MV-4-11 (cell line): Measurements from ENCODE around the gene HHIPL2.

ENCODE experiments used
- DNase-seq: peaks from one replicate; lab custom pipeline; 2025; lab: John Stamatoyannopoulos, UW

Gene HHIPL2

GRCh38 chr1:222547944-222548671 lies at the start of gene HHIPL2:
HHIPL2 (minus strand) TSS chr1:222548104; CDS start chr1:222548044, 60 bp downstream.
- DNase-seq, result no peak

- no peak for DNase-seq
Observed at GRCh38 chr1:222596696-222597095, 48.8 kb upstream of the HHIPL2 start.

DNA sequence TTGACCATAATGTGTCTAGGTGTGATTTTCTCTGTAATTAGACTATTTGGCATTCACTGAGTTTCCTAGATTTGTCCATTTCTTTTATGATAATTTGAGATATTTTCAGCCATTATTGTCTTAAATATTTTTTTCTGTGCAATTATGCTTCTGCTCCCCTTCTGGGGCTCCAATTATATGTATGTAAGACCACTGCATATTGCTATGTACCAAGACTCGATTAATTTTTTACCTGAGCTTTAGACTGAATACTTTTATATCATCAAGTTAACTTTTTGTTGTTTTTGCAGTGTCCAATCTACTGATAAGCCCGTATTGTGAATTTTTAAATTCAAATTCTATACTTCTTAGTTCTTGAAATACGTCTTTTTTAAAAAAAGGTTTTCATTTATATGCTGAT lies 46.9 kb upstream of the HHIPL2 start:
- no peak for DNase-seq

DNA sequence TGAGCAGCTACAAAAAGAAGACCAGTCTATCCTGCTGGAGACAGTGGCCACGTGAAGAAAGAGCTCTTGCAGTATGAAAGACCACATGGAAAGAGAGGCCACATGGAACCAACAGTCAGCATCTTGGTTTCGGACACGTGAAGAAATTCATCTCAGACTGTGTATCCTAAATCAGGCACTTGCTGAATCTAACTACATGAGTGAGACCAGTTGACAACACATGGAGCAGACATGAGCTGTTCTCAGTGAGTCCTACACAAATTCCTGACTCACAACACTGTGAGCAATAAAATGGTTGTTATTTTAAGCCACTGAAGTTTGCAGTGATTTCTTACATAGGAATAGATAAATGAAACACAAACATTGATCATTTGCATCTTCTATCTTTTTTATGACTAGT lies 44.3 kb upstream of the HHIPL2 start:
- no peak for DNase-seq

- peak; percentile 79 for DNase-seq
Observed at GRCh38 chr1:222589462-222590302, 41.8 kb upstream of the HHIPL2 start, which contains the start of gene TAF1A. TAF1A (minus strand) TSS chr1:222589933.

GRCh38 chr1:222588135-222588534 lies 40.2 kb upstream of the HHIPL2 start:
- DNase-seq, result no peak

DNA sequence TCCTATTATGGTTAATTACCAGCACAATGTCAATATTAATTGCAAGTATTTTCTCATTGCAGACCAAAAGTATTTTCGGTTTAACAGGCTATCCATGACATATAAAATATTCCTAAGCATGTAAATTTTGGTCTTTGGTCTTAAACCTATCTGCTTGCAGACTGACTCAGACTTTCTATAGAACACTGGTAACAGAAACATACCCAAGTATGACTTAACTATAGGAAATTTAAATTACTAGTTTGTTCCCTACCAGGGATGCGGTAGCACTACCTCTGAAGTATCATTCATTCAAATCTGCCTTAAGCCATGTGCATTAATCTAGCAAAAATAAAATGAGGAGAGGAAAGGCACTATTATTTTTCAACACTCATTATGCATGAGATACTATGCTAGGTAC lies 38.9 kb upstream of the HHIPL2 start:
- no peak for DNase-seq

GRCh38 chr1:222583079-222583478 lies 35.2 kb upstream of the HHIPL2 start:
- peak; percentile 90 for DNase-seq

DNA sequence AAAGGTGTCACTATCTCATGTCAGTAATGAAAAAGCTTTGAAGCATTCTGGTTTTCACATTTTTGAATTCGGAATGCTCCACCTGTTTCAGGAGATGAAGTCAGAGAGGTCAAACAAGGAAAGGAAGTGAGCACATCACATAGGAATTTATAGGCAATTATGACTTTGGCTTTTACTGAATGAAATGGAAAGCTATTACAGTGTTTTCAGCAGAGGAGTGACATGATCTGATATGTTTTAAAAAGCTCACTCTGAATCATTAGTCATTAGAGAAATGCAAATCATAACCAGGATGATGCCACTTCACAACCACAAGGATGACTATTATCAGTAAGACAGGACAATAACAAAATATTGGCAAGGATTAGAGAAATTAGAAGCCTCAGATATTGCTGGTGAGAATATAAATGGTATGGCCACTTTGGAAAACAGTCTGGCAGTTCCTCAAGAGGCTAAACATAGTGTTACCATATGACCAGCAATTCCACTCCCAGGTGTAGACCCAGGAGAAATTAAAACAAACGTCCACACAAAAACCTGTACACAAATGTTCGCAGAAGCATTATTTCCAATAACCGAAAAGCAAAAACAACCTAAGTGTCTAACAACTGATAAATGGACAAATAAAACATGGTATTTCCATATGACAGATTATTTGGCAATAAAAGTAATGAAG lies 34.3 kb upstream of the HHIPL2 start:
- DNase-seq, result no peak

DNA sequence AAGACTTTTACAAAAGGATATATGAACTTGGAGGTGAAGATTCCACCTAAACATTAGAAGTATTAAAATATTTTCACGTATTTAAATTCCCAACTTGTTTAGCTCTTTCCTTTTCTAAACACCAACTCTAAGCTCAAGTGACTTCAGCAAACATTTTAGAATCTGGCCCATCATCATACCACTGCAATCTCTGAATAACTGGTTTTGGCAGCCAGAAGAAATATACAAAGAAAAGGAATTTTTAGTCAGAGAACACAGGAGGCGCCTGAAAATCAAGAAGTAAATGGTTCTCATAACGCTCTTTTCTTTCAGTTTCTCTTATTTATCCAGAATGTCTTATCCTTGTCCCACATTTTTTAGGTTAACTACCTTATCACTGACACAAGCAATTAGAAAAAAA lies 31.4 kb upstream of the HHIPL2 start:
- no peak for DNase-seq

DNA sequence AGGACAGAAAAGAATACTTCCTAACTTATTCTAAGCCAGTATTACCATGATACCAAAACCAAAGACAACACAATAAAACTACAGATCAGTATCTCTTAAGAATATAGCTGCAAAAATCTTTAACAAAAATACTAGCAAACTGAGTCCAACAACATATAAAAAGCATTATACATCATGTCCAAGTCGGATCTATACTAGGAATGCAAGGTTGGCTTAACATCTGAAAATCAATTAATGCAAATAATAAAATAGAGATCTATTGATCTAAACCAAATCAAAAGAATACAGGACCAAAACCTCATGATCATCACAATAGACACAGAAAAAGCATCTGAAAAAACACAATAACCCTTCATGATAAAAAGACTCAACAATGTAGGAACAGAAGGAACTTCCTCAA lies 22.9 kb upstream of the HHIPL2 start:
- no peak for DNase-seq

GRCh38 chr1:222561656-222562055 lies 13.8 kb upstream of the HHIPL2 start:
- DNase-seq, result no peak

DNA sequence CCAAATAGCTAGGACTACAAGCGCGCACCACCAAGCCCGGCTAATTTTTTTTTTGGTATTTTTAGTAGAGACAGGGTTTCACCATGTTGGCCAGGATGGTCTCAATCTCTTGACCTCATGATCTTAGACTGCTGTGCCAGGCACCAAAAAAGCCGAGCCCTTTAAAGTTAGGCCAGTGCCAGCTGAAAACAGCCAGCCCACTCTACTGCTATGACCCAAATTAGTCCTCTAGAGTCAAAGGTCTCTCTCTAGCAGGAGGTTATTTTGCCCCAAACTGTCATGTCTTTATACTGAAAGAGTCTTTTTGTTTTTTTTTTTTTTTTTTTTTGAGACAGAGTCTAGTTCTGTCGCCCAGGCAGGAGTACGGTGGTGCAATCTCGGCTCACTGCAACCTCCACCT lies 9.7 kb upstream of the HHIPL2 start:
- DNase-seq, result no peak

- DNase-seq, result no peak
Observed at GRCh38 chr1:222557148-222557547, 9.2 kb upstream of the HHIPL2 start.

DNA sequence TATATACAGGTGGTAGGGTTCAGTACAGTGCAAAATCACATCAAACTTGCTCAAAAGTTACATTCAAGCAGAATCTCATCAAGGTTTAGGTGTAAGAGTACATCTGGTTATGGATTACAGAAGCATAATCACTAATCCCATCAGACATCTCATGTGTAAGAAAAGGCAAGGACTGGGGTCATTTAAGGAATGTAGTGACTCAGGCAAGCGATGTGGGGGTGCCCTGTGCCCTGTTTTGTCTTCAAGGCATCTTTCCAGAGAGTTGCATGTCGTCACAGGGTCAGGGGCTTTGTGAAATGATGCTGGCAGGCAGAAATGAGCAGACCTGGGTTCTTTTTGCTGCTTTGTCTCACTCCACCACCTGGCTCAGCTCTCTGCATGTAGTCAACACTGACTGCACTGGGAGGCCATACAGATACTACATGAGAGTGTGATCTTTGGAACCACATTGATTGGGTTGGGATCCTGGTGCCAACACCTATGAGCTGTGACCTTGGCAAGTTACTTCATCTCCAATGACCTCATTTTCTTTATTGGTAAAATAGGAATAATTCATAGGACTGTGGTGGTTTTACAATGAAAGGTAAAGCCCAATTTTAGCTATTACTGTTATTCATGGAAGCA lies 8.2 kb upstream of the HHIPL2 start:
- no peak for DNase-seq

- DNase-seq, result no peak
Observed at GRCh38 chr1:222554177-222554576, 6.3 kb upstream of the HHIPL2 start.

DNA sequence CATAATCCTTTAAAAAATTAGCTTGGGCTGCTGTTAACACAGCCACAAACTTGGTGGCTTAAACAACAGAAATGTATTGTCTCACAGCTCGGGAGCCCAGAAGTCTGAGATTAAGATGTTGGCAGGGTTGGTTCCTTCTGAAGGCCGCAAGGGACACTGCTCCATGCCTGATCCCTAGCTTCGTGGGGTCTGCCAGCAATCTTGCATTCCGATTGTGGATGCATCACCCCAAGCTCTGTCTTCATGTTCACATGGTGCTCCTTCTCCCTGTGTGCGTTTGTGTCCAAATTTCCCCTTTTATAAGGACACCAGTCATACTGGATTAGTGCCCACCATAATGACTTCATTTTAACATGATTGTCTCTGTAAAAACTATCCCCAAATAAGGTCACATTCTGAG lies 5.0 kb upstream of the HHIPL2 start:
- DNase-seq, result no peak

- no peak for DNase-seq
Observed at GRCh38 chr1:222547260-222547614, 667 bp downstream of the HHIPL2 start.

DNA sequence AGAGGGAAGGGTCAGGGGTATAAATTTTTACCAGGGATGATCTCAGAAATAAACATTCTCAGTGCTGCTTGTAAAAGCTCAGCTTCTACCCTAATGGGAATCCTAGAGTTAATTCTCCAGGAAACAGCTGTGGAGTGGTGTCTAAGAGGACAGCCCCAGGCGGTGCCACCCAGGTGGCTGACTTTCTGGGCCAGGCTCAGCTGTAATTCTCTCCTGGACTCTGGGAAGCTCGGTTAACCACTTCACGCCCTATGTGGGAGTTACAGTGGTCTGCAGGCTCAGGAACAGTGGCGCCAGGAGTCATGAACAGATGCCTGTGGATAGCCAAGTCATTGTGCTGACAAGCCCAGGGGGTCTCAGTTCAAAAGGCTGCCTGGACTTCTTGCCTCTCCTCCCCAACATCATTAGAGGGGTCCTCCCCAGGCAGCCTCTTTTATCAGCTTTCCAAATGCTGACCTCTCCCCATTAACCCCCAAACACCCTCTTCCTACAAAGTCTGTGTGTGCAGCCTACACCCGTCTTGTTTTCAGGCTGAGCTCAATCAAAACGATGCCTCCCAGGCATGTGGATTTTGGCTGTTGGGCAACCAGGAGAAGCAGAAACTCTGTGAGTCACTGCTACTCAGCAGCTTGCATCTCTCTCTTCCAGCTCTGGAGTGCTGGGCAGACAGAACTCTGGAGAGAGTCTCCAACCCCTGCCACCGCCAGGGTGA lies 1.2 kb downstream of the HHIPL2 start:
- DNase-seq, result peak; percentile 23

DNA sequence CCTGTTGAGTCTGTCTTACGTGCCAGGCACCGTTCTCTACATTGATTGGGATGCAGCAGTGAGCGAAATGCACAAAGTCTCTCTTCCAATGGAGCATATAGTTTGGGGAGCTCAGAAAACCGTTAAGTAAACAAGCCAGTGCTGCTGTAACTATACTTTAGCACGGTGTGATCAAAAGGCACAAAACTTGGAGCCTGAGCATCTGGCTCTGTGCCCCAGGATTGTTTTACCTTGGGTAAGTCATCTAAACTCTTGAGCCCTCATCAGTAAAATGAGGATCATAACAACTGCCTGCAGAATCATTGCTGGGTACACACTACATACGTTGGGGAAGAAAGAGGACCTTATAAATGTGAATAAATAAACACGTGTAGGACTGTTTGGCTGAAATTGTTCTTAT lies 1.8 kb downstream of the HHIPL2 start:
- no peak for DNase-seq

DNA sequence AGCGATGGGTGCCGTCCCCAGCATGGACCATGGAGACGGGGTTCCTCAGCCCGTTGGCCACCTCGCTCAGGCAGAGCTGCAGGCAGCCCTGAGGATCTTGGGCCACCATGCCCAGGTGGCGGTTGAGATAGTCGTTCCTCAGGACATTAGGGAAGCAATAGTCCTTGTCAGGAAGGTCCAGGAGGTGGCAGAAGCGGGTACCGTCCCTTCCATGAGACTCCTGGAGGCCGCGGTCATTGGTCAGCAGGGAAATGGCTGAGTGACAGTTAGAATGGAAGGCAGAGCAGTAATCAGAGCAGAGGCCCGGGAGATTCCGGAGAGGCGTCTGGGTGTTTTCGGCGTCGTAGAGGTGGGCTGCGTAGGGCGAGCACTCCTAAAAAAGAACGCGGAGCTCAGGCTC lies 4.1 kb downstream of the HHIPL2 start:
- no peak for DNase-seq

DNA sequence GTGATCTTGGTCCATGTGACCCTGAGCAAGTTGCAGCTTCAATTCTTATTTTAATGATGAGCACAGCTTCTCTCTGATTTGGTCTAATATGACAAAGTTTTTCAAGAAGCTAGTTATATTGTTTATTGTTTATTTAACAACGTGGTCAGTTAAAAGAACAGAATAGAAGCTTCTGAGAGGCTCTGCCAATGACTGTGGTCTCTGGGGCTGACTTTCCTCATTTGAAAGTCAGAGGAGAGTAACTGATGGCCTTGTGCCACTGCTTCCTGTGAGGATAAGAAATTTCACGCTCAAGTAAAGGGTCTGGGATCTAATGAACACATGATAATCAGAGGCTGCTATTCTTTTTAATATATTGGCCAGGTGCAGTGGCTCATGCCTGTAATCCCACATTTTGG lies 7.3 kb downstream of the HHIPL2 start:
- no peak for DNase-seq
